Activated gamma-delta T cell treated with Interleukin-2 at 50 U/mL for 16 hours (primary cell): ENCODE measurements around the gene SLC44A3.

Experiments
- DNase-seq: peaks from one replicate; pipeline ENCODE4 v3.0.0-alpha.2; 2020

Gene SLC44A3

GRCh38 chr1:94843430-94843829, 23.3 kb downstream of the SLC44A3 start:
- DNase-seq: no peak

- no peak for DNase-seq
These were observed 23.7 kb downstream of the SLC44A3 start for GRCh38 chr1:94843846-94844245.

- DNase-seq: no peak
These were observed 26.2 kb downstream of the SLC44A3 start for GRCh38 chr1:94846308-94846707.

- no peak for DNase-seq
These were observed 31.4 kb downstream of the SLC44A3 start for GRCh38 chr1:94851571-94851970.

GRCh38 chr1:94852788-94853187, 32.6 kb downstream of the SLC44A3 start:
- no peak for DNase-seq

GRCh38 chr1:94854458-94855306, 34.5 kb downstream of the SLC44A3 start:
- DNase-seq: peak; percentile 67

- DNase-seq: no peak
These were observed 35.1 kb downstream of the SLC44A3 start for GRCh38 chr1:94855307-94855700.

GRCh38 chr1:94856004-94856403, 35.8 kb downstream of the SLC44A3 start:
- DNase-seq: no peak

GRCh38 chr1:94856868-94857267, 36.7 kb downstream of the SLC44A3 start:
- no peak for DNase-seq

- no peak for DNase-seq
These were observed 38.1 kb downstream of the SLC44A3 start for GRCh38 chr1:94858276-94858675.

- DNase-seq: no peak
These were observed 39.0 kb downstream of the SLC44A3 start for GRCh38 chr1:94859174-94859573.

GRCh38 chr1:94862718-94863117, 42.6 kb downstream of the SLC44A3 start:
- no peak for DNase-seq

- DNase-seq: no peak
These were observed 43.2 kb downstream of the SLC44A3 start for GRCh38 chr1:94863297-94863911.

- no peak for DNase-seq
These were observed 43.8 kb downstream of the SLC44A3 start for GRCh38 chr1:94863919-94864318.

- no peak for DNase-seq
These were observed 44.7 kb downstream of the SLC44A3 start for GRCh38 chr1:94864821-94865220.

GRCh38 chr1:94865360-94865759, 45.2 kb downstream of the SLC44A3 start:
- no peak for DNase-seq

- DNase-seq: no peak
These were observed 46.1 kb downstream of the SLC44A3 start for GRCh38 chr1:94866164-94866807.

- DNase-seq: no peak
These were observed 50.9 kb downstream of the SLC44A3 start for GRCh38 chr1:94871031-94871430.

GRCh38 chr1:94872771-94873495, 52.8 kb downstream of the SLC44A3 start:
- DNase-seq: no peak

- no peak for DNase-seq
These were observed 53.6 kb downstream of the SLC44A3 start for GRCh38 chr1:94873520-94874351.

GRCh38 chr1:94874423-94874822, 54.3 kb downstream of the SLC44A3 start:
- DNase-seq: no peak

- DNase-seq: no peak
These were observed 55.6 kb downstream of the SLC44A3 start for GRCh38 chr1:94875794-94876193.
